Hematopoietic multipotent progenitor cell treated with erythropoietin and hydrocortisone succinate and interleukin-3 and kit ligand, for 4 days (in vitro differentiated cells): ENCODE data around the gene GPA33.

ENCODE experiments used
- DNase-seq: peaks from one replicate; pipeline ENCODE4 v3.0.0-alpha.2; 2015

The GPA33 gene, protein sequence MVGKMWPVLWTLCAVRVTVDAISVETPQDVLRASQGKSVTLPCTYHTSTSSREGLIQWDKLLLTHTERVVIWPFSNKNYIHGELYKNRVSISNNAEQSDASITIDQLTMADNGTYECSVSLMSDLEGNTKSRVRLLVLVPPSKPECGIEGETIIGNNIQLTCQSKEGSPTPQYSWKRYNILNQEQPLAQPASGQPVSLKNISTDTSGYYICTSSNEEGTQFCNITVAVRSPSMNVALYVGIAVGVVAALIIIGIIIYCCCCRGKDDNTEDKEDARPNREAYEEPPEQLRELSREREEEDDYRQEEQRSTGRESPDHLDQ

DNA sequence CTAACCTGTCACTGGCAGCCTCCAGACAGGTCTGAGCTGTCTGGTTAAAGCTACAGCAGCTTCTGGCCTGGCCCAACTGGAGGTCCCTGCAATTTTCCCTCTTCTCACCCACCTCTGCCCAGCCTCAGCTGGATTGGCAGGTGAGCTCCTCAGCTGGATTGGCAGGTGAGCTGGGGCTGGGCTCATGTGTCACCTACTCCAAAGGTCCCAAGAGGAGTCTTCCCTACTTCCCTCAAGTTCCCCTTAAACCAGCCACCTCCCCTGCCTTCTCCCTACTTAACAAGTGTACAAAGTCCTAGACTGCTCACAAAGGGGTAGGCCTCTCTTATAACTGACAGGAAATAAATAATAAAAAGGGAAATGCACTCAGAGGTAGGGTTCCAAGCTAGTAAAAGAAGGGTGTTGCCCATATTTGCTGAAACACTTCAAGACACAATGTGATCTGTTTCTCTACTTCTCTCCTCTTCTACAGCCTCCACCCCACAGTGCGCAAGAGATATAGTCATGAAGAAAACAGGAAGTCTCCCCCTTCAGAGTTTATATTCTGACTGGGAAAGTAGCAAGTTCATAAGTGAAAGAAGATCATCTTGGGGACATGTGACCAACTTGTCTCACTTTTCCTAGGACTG, at the start of gene GPA33:
GPA33 (minus strand) TSS at position 64 of the 629 bp plus-strand sequence. CDS start 90 bp downstream, outside the sequence.
- peak; percentile 78 for DNase-seq

DNA sequence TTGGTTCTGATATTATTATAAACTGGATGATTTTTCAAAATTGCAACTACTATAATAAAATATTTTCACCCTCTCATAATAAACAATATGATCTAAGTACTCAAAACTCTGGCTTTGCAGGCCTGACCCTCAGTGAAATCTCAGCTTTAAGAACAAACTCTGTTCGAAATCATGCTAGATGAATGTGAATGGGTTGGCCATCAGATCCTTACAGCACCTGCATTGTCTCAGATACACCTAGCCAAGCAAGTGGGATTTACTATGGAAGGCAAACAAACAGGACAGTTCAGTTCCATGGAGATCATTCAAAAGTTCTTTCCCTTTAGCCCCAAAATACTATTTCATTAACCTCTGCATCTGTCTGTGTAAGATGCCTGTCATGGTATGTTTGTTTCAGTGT, 48.5 kb upstream of the GPA33 start:
- no peak for DNase-seq

DNA sequence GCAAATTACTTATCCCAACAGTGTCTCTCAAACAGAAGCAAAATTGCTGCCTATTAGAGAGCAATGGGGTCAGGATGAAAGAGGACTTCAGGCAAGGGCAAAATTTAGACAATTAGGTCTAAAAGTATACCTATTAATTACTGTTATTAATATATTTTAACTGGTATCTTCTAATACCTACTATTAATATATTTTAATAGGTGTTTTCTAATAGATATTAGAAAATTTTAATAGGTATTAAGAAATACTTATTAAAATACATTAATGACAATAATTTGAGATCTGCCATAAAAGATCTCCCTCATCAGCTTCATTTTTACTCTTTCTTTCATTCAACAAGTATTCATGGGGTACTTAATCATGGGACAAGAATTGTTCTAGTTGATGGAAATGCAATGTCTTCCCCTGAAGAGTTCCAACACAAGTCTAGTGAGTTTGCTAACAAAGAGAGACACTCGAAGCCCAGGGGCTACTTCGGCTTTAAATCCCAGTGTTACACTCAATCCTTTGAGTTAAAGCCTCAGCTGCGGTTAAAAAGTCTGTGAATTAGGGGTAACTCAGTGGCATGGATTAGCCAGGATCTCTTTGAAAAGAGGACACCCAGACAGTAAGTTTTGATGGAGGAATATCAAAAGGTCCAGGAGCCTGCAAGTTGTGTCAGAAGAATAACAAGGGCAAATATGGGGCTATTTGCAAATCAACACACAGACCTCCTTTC, 47.8 kb upstream of the GPA33 start:
- no peak for DNase-seq

DNA sequence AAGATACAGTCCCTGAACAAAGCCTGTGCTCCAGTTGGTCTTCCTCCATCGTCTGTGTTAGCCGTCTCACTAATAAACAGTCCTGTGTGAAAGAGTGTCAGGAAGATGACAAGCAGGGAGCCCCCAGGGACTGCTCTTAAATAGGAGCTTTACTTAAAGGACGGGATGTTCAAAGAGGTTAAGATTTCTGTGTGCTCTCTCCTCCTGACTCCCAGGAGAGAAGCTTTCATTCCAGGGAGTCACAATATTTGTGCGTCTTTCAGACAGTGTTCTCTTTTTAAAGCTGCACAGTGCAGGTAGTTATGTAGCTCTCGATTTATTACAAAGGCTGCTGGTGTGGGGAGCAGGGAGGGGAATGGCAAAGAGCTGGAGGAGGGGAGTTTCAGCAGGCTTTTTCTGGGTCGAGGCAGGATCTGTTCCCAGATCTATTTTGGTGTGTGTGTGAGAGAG, 47.2 kb upstream of the GPA33 start:
- DNase-seq, result no peak

DNA sequence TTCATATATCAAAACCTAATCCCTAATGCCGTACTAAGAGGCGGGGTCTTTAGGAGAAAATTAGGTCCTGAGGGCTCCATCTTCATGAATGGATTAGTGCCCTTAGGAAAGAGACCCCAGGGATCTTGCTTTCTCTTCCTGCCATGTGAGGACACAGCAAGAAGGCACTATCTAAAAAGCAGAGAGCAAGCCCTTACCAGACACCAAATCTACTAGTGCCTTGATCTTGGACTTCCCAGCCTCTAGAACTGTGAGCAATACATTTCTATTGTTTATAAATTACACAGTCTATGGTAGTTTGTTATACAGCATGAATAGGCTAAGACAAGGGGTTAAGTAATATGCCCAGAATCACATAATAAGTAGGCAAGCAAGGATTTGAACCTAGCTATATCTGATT, 46.6 kb upstream of the GPA33 start:
- DNase-seq, result no peak

DNA sequence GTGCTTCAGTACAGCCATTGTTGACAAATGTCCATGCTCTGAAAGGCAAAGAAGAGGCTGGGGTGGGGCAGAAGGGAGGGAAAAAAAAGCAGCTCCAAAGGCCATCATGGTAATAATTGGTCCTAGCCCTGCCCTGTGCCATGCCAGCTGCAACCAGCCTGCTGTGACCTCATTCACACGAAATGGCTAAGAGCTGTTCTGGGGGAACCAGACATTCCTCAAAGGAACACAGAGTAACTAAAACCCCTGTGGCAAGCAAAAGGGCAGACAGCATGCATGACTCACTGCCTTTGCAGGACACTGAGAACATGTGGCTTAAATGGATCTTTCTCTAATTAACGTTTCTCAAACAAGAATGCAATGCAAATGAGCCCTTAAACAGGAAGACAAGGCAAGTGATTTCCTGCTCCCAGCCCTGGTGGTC, 46.0 kb upstream of the GPA33 start:
- DNase-seq, result no peak

DNA sequence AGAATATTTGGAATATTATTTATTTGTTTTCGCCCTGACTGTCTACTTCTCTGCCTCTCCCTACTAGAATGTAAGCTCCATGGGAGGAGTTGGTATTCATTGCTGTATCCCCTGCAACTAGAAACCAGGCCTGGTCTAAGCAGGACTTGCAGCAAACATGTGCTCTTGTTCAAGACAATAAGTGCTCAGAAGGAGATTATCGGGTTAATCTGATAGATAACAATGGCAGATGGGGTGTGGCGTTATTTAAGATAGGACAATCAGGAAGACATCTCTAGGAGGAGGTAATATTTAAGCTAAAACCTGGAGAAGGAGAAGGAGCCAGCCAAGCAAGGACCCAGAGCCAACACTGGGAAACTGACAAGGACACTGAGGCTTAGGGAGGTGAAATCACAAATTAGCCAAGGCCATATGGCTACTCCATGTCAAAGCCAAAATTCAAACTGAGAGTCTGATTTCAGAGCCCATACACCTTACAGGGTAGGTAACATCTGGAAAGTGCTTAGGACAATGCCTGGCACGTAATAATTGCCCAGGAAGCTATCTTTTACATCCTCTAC, 45.2 kb upstream of the GPA33 start:
- DNase-seq, result no peak

DNA sequence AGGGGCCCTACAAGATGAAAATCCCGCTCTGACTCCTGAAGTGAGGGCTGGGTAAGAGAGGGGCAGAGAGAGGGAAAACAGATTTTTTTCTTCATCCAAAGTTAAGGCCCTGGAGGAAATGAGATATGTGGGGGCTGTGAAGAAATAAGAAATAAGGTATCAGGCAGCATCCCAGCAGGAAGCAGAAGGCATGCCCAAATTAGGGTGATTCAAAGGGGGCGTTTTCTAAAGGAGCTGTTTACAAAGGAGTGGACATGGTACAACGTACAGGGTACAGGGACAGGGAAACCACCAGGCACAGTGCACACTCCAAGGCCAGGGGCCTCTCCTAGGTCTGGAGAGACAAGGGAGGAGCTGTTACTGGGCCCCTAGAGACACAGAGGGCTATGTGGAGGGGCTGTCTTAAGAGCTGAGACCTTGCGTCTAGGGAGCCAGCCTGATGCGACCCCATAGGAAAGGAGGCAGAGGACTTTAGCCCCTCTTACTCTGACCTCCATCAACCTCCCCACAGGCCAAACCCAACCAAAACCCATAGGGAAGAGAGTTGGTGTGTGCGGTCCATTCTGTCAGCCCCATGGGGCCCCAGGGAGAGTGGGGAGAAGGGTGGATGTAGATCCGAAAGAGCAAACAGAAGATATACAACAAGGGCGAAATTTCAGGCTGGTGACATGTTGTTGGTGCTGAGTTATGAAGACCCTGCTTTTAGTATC, 42.3 kb upstream of the GPA33 start:
- no peak for DNase-seq

DNA sequence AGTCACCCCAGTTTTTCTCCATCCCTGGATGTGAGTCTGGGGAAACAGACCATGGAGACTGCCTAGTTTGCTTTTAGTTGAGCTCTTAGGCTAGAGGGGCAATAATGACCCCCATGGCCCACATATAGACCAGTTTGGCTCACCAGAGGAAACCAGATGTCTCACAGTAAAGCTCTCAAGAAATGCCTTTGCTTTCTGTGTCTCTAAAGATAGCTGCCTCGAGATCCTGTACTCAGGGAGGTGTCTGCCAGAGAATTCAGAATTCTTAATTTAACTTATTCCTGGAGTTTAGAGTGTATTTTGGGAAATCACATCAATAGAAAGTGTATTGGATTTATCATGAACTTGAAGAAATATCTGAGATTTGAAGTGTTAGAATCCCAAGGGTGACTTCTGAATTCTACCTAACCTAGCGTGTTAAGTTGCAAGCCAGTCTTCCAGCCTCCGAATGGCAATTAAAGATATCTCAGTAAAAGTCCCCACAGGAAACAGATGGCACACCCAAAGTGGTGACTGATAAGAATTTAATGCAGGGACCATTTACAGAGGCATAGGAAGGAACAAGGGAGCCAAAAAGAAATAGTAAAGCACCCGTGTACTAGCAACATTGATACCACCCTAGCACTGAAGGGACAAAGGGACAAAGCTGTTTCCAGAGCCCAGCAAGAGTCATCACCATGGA, 40.8 kb upstream of the GPA33 start:
- peak; percentile 68 for DNase-seq

DNA sequence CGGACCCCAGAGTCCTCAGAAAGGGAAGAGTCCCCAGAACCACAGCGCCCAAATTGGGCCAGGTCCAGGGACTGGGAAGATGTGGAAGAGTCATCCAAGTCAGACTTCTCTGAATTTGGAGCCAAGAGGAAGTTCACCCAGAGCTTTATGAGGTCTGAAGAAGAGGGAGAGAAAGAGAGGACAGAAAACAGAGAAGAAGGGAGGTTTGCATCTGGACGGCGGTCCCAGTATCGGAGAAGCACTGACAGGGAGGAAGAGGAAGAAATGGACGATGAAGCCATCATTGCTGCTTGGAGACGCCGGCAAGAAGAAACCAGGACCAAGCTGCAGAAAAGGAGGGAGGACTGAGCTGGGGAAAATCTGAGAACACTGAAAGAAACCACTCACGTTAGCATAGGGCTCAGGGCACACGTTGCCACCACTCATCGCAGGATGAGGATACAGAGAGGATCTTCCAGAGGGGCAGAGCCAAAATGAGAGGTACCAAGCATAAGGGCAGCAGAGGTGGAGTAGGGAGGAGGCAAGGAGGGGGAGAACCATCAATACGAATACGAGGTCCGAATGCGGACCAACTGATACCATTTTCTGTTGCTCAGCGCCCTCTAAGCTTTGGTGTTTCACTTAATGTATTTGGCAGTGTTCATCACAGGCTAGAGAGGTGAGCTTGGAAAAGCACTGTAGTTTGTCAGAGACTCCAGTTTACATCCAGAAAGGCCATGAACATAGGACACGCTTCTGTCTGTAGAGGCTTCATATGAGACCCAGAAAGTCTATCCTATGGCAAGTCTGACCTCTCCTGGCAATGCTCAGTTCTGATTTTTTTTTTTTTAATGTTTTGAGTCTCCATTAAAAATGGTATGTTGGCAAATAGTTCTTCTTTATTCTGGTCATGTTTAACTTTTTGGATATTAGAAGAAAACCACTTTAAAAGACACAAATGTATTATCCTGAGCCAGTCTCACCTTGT, 38.4 kb upstream of the GPA33 start:
- peak; percentile 18 for DNase-seq

DNA sequence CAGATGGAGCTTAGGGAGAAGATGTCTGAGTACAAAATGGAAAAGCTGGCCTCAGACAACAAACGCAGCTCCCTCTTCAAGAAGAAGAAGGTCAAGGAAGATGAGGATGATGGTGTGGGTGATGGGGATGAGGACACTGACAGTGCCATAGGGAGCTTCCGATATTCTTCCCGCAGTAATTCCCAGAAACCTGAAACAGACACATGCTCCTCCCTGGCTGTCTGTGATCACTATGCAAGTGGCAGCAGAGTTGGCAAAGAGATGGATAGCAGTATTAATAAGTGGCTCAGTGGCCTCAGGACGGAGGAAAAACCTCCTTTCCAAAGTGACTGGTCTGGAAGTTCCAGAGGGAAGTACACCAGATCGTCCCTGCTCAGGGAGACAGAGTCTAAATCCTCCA, 37.5 kb upstream of the GPA33 start:
- DNase-seq, result no peak

DNA sequence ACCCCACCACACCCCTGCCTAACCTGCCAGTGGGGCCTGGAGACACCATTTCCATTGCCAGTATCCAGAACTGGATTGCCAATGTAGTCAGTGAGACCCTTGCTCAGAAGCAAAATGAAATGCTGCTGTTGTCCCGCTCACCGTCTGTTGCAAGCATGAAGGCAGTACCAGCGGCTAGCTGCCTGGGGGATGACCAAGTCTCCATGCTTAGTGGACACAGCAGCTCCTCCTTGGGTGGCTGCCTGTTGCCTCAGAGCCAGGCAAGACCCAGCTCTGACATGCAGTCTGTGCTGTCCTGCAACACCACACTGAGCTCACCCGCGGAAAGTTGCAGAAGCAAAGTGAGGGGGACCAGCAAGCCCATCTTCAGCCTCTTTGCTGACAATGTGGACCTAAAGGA, 37.1 kb upstream of the GPA33 start:
- no peak for DNase-seq

DNA sequence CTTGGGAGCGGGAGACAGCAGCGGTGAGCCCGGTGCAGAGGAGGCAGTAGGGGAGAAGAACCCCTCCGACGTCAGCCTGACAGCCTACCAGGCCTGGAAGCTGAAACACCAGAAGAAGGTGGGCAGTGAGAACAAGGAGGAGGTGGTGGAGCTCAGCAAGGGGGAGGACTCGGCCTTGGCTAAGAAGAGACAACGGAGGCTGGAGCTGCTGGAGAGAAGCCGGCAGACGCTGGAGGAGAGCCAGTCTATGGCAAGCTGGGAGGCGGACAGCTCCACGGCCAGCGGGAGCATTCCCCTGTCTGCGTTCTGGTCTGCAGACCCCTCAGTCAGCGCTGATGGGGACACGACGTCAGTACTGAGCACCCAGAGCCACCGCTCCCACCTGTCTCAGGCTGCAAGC, 36.6 kb upstream of the GPA33 start:
- no peak for DNase-seq

DNA sequence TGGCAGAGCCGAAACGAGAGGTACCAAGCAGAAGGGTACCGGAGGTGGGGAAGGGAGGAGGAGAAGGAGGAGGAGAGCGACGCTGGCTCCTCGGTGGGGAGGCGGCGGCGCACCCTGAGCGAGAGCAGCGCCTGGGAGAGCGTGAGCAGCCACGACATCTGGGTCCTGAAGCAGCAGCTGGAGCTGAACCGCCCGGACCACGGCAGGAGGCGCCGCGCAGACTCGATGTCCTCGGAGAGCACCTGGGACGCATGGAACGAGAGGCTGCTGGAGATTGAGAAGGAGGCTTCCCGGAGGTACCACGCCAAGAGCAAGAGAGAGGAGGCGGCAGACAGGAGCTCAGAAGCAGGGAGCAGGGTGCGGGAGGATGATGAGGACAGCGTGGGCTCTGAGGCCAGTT, 36.1 kb upstream of the GPA33 start:
- DNase-seq, result no peak

DNA sequence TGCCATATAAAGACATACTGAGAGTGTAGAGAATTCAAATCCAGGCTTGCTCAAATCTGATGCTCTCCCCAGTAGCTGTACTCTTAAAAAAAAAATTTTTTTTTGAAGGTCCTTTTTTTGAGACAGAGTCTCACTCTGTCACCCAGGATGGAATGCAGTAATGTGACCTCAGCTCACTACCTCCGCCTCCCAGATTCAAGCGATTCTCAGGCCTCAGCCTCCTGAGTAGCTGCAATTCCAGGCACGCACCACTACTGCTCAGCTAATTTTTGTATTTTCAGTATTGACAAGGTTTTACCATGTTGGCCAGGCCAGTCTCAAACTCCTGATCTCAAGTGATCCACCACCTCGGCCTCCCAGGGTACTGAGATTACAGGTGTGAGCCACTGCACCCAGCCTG, 32.4 kb upstream of the GPA33 start:
- no peak for DNase-seq

DNA sequence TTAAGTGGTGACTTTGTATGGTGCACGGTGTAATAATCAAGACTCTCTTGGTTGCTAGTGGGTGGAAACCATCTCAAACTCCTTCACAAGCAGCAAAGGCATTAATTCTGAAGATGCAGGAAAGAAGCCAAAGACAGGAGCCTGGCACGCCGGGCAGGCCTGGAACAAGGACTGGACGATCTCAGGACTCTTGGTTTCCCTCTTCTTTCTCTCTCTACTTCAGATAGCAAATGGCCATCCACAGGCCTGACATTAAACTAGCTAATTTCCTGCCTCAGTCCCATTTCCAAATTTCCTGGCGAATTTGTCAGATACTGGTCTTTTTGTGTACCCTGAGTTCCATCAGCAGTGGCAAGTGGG, 31.9 kb upstream of the GPA33 start:
- no peak for DNase-seq

DNA sequence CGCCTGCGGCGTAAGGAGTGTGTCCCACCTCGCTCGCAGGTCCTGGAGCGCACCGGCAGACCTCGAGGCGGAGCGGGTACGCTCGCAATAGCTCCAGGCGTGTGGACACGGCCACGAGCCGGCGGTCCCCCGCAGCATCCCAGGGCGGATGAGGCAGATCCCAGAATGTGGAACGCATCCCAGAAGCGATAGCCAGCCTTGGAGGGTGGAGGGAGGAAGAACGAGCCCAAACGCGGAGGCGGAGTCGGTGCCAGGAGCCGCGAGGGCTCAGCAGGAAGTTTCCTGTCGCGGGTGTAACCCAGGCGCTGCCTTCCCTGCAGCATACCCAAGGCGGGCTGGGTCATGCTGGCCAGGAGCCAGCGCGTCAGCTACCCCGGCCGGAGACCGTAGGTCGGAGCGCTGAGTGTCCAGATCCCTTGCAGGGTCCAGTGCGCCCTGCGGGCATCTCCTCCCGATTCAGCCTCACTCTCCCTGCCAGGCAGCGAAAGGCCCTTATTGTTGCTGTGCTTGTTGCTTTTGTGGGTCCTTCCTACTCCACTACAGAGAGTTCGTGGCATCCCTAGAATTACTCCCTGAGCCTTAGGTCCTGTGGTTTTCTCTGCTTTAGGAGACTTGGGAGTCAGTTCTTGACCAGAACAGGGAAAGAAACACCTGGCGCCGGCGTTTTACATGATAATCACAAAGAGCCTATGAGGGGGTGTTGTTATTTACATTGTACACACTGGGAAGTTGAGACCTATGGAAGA, 31.4 kb upstream of the GPA33 start:
- peak; percentile 50 for DNase-seq

DNA sequence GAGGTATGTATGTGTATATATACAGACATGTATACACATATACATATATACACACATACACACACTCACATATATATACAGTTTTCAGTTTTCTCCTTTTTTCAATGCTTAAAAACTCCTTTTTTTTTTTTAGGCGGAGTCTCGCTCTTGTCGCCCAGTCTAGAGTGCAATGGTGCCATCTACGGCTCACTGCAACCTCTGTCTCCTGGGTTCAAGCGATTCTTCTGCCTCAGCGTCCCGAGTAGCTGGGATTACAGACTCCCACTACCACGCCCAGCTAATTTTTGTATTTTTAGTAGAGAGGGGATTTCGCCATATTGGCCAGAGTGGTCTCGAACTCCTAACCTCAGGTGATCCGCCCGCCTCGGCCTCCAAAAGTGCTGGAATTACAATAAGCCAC, 30.7 kb upstream of the GPA33 start:
- peak; percentile 36 for DNase-seq

DNA sequence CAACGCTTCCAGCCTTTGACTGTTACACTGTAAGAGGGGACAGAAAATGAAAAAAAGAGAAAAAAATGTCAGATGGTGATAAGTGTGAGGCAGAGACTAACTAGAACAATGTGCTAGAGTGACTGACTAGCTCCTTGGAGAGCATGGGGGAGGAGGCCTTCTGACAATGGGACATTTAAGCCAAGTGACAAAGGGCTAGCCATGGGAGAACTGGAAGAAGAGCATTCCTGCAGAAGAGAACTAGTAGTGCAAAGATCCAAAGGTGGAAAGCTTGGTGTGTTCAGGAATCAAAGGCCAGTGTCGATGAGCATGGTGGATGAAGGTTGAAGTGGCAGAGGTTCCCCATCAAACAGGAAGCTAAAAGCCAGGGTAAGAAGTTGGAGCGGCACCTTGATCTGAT, 29.5 kb upstream of the GPA33 start:
- no peak for DNase-seq

DNA sequence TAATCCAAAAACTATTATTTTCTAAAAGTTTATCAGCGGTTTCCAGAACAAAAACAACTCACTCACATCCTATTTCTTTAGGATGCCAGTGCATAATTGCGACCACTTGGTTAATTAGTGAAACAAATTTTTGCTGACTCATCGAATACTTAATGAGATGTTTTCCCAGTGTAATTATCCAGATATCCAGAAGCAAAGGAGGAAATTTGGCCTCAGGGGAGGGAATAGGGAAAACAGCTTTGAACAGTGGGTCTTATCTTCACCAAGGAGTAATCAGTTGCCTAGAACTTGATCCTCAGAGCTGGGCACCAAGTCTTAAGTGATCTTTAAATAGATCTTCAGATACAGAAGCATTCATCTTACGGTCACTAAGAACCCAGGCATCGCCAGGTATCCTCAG, 28.0 kb upstream of the GPA33 start:
- no peak for DNase-seq

DNA sequence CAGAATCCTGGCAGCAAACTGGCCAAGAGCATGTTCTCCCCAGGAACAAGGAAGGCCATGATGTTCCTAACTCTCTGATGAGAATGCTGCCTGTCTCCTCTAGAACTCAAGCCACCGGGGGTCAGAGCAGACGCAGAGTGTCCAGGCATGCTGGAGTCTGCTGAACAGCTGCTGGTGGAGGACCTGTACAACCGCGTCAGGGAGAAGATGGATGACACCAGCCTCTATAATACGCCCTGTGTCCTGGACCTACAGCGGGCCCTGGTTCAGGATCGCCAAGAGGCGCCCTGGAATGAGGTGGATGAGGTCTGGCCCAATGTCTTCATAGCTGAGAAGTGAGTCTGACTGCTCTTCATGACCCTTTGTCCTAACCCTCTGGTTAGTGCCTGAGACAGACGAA, 27.0 kb upstream of the GPA33 start:
- DNase-seq, result no peak
